MM.1S (cell line): ENCODE results near the gene KLK14.

Experiments used
- DNase-seq: peaks from one replicate; pipeline ENCODE4 v3.0.0-alpha.2; 2015
- H2AFZ ChIP-seq: fragments of 300-600 bp; sonication (generic); 2 replicates; pipeline ENCODE4 v1.6.0; 2016; ENCODE audit warnings: antibody characterized with exemption, low read length
- H3F3A ChIP-seq: fragments of 300-600 bp; sonication (generic); 2 replicates; pipeline ENCODE4 v1.6.1; 2016; ENCODE audit warnings: mild to moderate bottlenecking, antibody characterized with exemption, low read length, moderate library complexity, mixed read lengths; ENCODE audit not compliant: insufficient read depth
- H3K27ac ChIP-seq: fragments of 300-600 bp; sonication (generic); 2 replicates; pipeline ENCODE4 v1.5.1; 2016; ENCODE audit warnings: mild to moderate bottlenecking, low read length
- H3K27me3 ChIP-seq: fragments of 300-600 bp; sonication (generic); replicated peaks from 2 replicates; pipeline ENCODE4 v1.6.0; 2016; ENCODE audit warnings: low read length; ENCODE audit not compliant: insufficient read depth
- H3K36me3 ChIP-seq: fragments of 300-600 bp; sonication (generic); replicated peaks from 2 replicates; pipeline ENCODE4 v1.6.1; 2016; ENCODE audit warnings: mild to moderate bottlenecking, low read length, mixed read lengths; ENCODE audit not compliant: insufficient read depth
- H3K4me1 ChIP-seq: fragments of 300-600 bp; sonication (generic); 2 replicates; pipeline ENCODE4 v1.6.1; 2016; ENCODE audit warnings: low read length, mixed read lengths
- H3K4me2 ChIP-seq: fragments of 300-600 bp; sonication (generic); 2 replicates; pipeline ENCODE4 v1.6.0; 2016; ENCODE audit warnings: low read depth, low read length
- H3K4me3 ChIP-seq: fragments of 300-600 bp; sonication (generic); 2 replicates; pipeline ENCODE4 v1.5.1; 2016; ENCODE audit warnings: low read length, mixed read lengths
- H3K79me2 ChIP-seq: fragments of 300-600 bp; sonication (generic); 2 replicates; pipeline ENCODE4 v1.6.1; 2016; ENCODE audit warnings: mixed run types, low read length, mixed read lengths
- H3K9ac ChIP-seq: fragments of 300-600 bp; sonication (generic); 2 replicates; pipeline ENCODE4 v1.6.1; 2016; ENCODE audit warnings: low read length, mixed read lengths
- H3K9me2 ChIP-seq: fragments of 300-600 bp; sonication (generic); replicated peaks from 2 replicates; pipeline ENCODE4 v1.6.1; 2016; ENCODE audit warnings: mild to moderate bottlenecking, low read length, mixed read lengths; ENCODE audit not compliant: insufficient read depth
- H3K9me3 ChIP-seq: fragments of 300-600 bp; sonication (generic); replicated peaks from 2 replicates; pipeline ENCODE4 v1.6.1; 2016; ENCODE audit warnings: mild to moderate bottlenecking, low read length, mixed read lengths; ENCODE audit not compliant: insufficient read depth
- H4K20me1 ChIP-seq: fragments of 300-600 bp; sonication (generic); 2 replicates; pipeline ENCODE4 v1.6.1; 2016; ENCODE audit warnings: mild to moderate bottlenecking, low read length, moderate library complexity, mixed read lengths; ENCODE audit not compliant: insufficient read depth
- EZH2 ChIP-seq: fragments of 300-600 bp; sonication (generic); optimal IDR thresholded peaks from 2 replicates; pipeline ENCODE3; 2017; ENCODE audit warnings: low read depth, mild to moderate bottlenecking, antibody characterized with exemption, low read length, mixed read lengths
- EZH2phosphoT487 ChIP-seq: fragments of 300-600 bp; sonication (generic); IDR thresholded peaks from 2 replicates; pipeline ENCODE4 v1.6.1; 2018; ENCODE audit warnings: antibody characterized with exemption, low read length
- TF ChIP-seq, protein P1 (sequence below): fragments of 300-600 bp; sonication (generic); IDR thresholded peaks from 2 replicates; pipeline ENCODE4 v1.5.1; 2016; ENCODE audit warnings: antibody characterized with exemption, low read length, mixed read lengths

The KLK14 gene

DNA sequence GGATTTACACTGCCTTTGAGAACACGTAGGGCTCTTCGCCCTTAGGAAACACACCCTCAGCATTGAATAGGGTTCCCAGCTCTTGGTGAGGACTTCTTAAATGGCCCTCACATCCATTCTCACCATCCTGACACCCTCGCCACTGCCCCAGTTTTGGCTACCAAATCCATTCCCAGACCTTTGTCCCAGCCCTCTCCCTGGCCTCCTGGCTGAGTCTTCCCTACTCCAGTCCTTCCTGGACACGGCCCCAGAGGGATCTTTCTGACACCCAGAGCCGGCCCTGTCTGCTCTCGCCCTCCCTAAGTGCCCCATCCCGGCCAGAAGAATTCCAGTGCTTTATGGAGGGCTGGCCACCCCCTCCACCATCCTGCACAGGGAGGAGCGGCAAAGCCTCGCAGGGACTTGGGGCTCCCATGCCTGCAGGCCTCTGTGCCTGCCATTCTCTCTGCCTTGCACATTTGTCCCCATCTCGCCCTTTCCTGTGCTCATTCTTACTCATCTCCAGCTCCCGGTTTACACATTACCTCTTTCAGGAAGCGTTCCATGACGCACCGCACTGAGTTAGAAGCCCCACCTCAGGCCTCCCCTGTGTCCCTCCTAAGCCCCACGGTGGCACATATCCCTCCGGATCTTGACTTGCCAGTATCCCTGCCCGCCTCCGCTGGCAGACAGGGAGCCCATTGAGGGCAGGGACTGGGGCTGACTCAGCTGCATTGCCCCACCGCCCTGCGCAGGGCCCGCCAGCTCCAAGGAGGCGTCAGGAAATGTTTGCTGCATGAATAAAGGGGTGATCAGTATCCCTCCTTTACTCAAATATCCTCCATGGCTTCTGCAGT is 11.0 kb upstream of the KLK14 start:
- Histone ChIP-seq H3K4me3 (no peak overlapping the region), H3K4me1 (no peaks in the 10 kb centered on the region), H2AFZ (no peak overlapping the region), H3K9me3 (no peaks in the 10 kb centered on the region), H3K79me2 (no peaks in the 10 kb centered on the region), H4K20me1 (no peaks in the 10 kb centered on the region), H3K36me3 (no peaks in the 10 kb centered on the region), H3F3A (no peaks in the 10 kb centered on the region), H3K27ac (no peak overlapping the region), H3K9ac (no peak overlapping the region), H3K9me2 (no peaks in the 10 kb centered on the region), H3K4me2 (no peak overlapping the region), H3K27me3 (no peaks in the 10 kb centered on the region)
- DNase-seq: no peak
- TF ChIP-seq EZH2 (no peak), EZH2phosphoT487 (no peak)
- TF ChIP-seq, protein P1, sequence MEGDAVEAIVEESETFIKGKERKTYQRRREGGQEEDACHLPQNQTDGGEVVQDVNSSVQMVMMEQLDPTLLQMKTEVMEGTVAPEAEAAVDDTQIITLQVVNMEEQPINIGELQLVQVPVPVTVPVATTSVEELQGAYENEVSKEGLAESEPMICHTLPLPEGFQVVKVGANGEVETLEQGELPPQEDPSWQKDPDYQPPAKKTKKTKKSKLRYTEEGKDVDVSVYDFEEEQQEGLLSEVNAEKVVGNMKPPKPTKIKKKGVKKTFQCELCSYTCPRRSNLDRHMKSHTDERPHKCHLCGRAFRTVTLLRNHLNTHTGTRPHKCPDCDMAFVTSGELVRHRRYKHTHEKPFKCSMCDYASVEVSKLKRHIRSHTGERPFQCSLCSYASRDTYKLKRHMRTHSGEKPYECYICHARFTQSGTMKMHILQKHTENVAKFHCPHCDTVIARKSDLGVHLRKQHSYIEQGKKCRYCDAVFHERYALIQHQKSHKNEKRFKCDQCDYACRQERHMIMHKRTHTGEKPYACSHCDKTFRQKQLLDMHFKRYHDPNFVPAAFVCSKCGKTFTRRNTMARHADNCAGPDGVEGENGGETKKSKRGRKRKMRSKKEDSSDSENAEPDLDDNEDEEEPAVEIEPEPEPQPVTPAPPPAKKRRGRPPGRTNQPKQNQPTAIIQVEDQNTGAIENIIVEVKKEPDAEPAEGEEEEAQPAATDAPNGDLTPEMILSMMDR: no peak

DNA sequence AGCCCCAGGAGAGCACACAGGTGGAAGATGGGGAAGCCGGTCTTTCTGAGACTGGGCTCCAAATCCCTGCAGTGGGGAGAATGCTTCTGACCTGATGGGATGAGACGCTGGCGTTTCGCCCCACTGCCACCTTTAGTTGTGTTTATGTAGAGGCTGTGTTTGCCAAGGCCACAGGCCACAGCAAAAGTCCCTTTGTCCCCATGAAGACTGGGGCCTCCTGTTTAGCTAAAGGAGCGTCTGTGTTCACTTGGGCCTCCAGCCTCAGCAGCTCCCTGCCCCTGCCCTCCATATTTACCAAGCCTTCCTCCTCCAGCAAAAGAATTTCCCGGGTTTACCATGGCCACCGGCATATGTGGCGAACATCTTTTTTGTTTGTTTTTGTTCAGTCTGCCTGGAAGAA is 10.4 kb upstream of the KLK14 start:
- Histone ChIP-seq H3K27me3 (no peaks in the 10 kb centered on the region), H2AFZ (no peak overlapping the region), H3F3A (no peaks in the 10 kb centered on the region), H3K27ac (no peak overlapping the region), H4K20me1 (no peaks in the 10 kb centered on the region), H3K79me2 (no peaks in the 10 kb centered on the region), H3K4me1 (no peaks in the 10 kb centered on the region), H3K9ac (no peak overlapping the region), H3K9me3 (no peaks in the 10 kb centered on the region), H3K9me2 (no peaks in the 10 kb centered on the region), H3K4me3 (no peak overlapping the region), H3K36me3 (no peaks in the 10 kb centered on the region), H3K4me2 (no peak overlapping the region)
- DNase-seq: no peak
- no peak for TF ChIP-seq EZH2phosphoT487
- TF ChIP-seq, protein P1: no peak
- no peak for TF ChIP-seq EZH2

DNA sequence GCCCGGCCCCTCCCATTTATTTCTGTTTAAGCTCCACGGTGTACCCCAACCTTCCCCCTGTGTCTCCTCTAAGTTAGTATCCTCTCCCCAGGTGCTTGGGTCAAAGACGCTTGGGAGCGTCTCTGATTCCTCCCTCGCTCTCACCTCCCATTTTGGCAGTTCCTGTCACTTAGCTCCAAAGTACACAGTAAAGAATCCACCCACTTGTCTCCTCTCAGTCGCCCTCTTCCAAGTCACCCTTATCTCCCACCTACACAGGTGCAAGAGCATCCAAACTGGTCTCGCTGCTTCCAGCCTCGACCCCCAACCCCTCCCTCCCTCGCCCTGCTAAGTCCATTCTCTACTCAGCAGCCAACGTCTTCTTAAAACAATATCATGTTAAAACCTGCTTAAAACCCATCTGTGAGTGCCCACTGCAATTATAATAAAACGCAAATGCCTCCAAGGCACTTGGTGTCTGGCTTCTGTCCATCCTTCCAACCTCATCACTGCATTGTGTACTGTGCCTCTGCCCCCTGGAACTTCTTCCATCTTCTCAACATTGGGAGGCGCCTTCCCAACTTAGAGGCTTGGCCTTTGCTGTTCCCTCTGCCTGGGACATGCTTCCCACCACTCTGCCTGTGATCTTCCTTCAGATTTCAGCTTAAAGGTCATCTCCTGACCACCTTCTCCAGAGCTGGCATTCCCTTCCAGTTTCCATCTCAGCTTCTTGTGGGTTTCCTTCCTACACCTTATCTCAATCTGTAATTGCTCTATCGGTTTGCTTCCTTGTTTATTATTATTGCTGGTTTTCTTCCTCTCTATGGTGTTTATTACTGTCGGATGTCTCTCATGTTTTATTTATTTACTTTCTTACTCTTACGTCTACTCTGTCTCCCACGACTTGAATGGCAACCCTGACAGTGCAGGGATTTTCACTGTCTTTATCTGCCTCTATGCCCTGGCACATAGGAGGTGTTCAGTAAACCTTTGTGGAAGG is 9.5 kb upstream of the KLK14 start:
- Histone ChIP-seq H3K79me2 (no peaks in the 10 kb centered on the region), H3K27ac (no peak overlapping the region), H3K4me1 (no peaks in the 10 kb centered on the region), H3K9ac (no peak overlapping the region), H3K9me2 (no peaks in the 10 kb centered on the region), H3K27me3 (no peaks in the 10 kb centered on the region), H2AFZ (no peak overlapping the region), H3K36me3 (no peaks in the 10 kb centered on the region), H3K9me3 (no peaks in the 10 kb centered on the region), H3F3A (no peaks in the 10 kb centered on the region), H4K20me1 (no peaks in the 10 kb centered on the region), H3K4me3 (no peak overlapping the region), H3K4me2 (no peak overlapping the region)
- TF ChIP-seq EZH2: no peak
- TF ChIP-seq, protein P1: no peak
- TF ChIP-seq EZH2phosphoT487: no peak
- no peak for DNase-seq
